ENCODE measurements around the gene TPM4.
"Not testable (repeated sequence)": the region's sequence is repeated elsewhere in the genome, so short reads cannot be mapped to it uniquely, and the experiment has no call there.

Gene TPM4

DNA sequence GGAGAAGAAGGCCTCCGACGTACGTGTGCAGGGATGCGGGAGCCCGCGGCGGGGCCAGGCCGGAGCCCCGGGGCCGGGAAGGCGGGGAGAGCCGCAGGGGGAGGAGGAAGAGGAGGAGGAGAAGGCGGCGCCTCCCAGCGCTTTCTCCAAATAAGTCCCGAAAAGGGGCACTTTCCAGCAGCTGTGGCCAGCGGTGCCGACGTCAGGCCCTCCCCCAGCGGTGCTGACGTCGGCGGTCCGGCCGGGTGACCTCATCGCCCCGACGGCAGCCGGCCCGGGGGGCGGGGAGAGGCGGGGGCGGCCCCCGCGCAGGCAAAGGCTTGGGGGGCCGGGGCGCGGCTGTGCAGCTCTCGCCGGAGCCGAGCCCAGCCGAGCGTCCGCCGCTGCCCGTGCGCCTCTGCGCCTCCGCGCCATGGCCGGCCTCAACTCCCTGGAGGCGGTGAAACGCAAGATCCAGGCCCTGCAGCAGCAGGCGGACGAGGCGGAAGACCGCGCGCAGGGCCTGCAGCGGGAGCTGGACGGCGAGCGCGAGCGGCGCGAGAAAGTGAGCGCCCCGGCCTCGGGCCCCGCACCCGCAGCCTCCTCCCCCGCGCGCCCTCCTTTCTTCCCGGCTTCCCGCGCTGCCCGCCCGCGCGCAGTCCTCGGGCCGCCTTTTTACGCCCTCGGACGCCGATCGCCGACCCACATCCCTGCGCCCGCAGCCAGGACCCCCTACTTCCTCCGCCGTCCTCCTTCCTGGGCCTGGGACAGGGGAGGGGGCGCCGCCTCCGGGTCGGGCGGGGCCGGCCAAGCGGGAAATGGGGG lies at the start of gene TPM4:
TPM4 (plus strand) TSS at position 342 of the 804 bp plus-strand sequence; CDS start at position 413, 71 bp downstream.
- DNase-seq = no peak

GRCh38 chr19:16026756-16027155 lies 49.5 kb upstream of the TPM4 start:
- DNase-seq = no peak

- no peak for DNase-seq
Measured at GRCh38 chr19:16027528-16027927, 48.8 kb upstream of the TPM4 start.

- DNase-seq = not testable (repeated sequence)
Measured at GRCh38 chr19:16030155-16030554, 46.1 kb upstream of the TPM4 start.

DNA sequence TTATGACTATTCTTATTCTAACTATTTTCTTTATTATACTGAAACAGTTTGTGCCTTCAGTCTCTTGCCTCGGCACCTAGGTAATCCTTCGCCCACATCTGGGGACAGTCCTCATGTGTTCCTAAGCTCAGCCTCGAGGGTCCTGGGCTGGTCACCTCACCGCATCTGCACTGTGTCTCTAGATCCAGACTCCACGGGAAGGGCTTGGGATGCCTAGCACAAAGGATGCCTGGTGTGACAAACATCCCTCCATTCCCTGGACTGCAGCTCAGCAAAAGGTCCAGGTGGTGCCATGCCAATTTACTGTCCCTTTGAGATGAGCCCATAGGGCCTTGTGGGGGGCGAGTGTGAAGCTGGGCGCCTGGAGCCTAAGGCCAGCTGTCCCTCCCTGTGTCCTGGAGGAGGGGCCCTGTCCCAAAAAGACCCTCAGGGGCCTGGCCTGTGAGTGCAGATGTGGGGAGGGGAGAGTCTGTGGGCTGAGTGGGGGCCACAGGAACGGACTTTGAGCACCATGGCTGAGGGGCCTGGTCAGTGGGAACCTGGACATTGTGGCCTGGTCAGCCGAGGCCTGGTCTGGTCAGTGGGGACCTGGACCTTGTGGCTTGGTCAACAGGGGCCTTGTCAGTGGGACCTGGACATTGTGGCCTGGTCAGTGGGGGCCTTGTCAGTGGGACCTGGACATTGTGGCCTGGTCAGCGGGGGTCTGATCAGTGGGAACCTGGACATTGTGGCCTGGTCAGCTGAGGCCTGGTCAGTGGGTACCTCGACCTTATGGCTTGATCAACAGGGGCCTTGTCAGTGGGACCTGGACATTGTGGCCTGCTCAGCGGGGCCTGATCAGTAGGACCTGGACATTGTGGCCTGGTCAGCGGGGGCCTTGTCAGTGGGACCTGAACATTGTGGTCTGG lies 45.1 kb upstream of the TPM4 start:
- DNase-seq = no peak

DNA sequence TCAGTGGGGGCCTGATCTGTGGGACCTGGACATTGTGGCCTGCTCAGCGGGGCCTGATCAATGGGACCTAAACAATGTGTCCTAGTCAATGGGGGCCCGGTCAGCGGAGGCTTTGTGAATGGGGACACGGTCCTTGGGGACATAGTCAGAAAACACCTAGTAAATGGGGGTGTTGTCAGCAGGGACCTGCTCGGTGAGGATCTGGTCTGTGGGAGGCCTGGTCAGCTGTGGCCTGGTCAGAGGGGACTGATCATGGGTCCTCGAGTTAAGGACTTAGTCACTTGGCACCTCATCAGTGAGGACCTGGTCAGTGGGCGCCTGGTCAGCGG lies 44.5 kb upstream of the TPM4 start:
- DNase-seq = no peak

GRCh38 chr19:16032509-16033135 lies 43.7 kb upstream of the TPM4 start:
- DNase-seq = no peak

- no peak for DNase-seq
Measured at GRCh38 chr19:16033136-16033530, 43.2 kb upstream of the TPM4 start.

- no peak for DNase-seq
Measured at GRCh38 chr19:16033721-16034120, 42.6 kb upstream of the TPM4 start.

DNA sequence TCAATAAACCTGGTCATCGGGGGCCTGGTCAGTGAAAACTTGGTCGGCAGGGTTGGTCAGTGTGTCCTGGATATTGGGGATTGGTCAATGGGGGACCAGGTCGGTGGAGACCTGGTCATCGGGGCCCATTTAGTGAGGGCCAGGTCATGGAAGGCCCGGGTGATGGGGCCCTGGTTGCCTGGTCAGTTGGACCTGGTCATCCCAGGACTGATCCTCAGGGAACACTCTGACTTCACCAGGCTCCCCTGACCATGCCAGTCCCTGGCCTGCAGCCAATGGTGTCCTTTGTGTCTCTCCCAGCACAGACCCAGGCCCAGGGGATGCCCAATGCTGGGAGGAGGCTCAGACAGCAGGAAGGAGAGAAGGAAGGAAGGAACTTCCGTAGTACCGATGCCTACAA lies 42.1 kb upstream of the TPM4 start:
- no peak for DNase-seq

GRCh38 chr19:16034958-16035560 lies 41.2 kb upstream of the TPM4 start:
- no peak for DNase-seq

DNA sequence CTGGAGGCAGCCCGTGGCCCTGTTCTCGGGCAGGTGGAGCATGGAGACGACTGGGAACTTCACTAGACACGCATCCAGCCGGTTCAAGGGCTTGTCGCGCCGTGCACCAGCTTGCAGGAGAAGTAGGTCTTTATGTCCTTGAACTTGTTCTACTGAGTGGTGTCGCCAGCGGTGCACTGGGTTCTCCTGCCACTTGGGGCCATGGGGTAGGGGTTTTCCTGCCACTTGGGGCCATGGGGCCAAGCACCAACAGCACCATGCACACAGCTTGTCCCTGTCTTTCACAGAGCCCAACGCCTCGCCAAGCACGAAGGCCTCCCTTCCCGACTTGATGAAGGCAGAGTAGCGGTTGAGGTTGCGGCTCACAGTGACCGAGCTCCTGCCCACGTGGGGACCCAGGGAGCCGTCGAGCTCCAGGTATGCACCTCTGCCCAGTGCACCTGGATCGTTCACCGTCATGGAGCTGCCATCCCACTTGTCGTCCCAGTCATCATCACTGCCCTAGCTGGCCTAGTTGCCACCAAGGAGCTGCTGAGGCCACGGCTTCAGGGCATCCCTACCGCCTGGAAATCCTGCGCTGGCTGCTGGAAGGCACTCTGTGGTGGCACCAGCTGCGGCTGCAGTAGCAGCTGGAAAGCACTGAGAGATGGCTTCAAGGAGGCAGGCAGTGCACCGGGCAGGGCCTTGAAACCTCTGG lies 40.5 kb upstream of the TPM4 start:
- no peak for DNase-seq

GRCh38 chr19:16036397-16036925 lies 39.8 kb upstream of the TPM4 start:
- DNase-seq = no peak

- no peak for DNase-seq
Measured at GRCh38 chr19:16036941-16037340, 39.4 kb upstream of the TPM4 start.

DNA sequence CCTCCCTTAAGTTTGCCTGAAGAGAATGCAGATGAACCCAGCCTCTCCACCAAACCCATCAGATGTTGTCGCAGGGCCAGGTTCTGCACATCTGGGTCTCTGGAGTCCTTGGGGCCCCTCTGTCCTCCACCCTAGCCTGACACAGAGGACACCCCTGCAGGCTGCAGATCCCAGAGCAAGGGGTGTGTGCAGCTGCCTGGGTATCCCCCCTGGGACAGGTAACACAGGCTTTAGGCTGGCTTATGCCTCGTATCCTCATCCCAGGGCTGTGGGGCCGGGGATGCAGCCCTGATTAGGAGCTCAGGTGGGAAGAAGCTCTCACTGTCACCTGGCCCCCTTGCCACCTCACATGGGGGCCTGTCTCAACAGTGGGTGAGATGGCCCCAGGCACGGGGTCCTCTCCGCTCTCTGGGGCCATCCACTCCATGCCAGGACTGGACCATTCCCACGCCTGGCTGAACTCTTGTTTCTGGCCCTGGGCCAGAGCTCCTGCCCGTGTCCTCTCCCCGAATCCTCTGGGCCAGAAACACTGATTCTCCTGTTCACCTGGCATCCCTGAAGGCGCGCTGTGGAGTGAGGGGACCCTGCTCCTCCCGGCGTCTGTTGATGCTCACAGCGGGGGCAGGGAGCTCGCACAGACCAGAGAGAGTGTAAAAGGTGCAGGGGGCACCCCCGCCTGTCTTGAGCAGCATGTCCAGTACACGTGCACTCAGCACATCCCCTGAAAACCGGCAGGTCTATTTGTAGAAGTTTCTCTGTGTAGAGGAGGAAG lies 38.7 kb upstream of the TPM4 start:
- DNase-seq = no peak

DNA sequence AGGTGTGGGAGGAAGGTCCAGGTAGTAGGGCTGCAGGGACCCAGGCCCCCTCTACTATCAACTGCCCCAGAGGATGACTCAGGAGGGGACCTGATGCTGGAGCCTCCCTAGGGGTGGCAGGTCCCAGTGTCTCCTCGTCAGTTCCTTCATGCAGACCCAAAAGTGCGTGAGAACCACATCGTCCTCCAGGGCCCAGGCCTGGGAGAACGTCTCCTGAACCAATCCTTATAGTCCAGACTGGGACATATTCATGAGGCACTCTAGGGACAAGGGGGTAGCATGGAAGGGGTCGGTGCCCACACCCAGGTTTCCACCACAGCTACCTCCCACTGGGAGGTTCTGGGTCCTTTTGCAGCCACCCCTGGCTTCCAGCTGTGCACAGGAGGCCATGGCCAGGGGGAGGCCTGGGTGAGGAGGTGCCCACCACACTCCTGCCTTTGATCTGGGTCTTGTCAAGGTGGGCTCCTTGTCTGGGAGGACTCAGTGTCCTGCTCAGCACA lies 38.0 kb upstream of the TPM4 start:
- no peak for DNase-seq

DNA sequence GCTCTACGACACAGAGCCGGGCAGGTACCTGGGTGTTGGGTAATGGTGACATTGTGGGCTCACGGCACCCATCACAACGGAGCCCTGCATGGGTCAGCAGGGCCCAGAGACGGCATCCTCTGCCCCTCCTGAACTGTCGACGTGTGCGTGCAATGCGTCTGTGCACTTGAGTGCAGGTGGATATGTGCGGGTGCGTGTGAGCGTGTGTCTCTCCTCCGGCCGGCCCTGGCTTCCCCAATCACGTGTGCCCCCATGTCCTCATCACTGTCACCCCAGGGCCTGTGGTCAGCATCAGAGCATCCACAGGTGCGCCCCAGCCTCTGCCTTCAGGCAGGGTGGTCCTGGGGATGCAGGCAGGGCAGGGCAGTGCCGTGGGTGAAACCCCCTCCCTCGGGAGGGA lies 37.2 kb upstream of the TPM4 start:
- no peak for DNase-seq

- DNase-seq = no peak
Measured at GRCh38 chr19:16039545-16039944, 36.8 kb upstream of the TPM4 start.

- no peak for DNase-seq
Measured at GRCh38 chr19:16040642-16041041, 35.7 kb upstream of the TPM4 start.

DNA sequence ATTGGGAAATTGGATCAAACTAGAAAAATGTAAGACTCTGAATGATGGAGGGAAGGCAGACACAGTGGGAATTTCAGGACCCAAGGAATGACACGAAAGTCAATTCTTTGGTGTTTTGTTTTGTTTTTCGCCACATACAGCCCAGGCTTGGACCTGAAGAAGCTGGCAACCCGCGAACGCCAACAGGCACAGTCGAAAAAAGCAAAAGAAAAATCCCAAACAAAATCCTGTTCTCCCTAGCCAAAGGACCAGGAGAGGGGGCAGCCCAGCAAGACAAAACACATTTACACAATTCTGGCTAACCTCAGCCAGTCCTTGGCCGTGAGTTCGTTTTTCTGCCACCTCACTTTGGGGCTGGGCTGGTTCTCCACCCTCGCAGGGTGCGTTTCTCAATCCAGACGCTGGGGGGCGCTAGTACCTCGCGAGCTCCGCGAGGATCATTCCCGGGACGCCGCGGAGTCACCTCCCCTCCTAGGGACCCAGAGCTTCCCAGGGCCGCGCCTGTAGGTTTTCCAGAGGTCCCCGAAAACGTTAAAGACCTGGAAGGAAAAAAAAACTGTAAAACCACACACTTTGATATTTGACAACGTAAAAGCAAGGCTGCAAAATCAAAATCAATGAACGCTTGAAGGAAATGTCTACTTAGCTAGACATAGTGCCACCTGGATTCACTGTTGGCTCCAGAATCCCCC lies 34.9 kb upstream of the TPM4 start:
- DNase-seq = no peak

DNA sequence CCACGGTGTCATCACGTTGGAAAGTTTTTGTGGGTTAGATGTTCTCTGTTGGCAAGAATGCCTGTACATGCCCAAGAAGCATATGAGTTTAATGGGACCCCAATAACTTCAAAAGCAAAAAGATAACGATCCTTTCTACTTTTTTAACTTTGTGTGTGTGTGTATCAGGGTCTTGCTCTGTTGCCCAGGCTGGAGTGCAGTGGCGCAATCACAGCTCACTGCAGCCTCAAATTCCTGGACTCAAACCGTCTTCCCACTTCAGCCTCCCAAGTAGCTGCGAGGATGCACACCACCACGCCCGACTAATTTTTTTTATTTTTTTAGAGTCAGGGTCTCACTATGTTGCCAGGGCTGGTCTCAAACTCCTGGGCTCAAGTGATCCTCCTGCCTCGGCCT lies 34.3 kb upstream of the TPM4 start:
- no peak for DNase-seq

All from NCI-H1417 treated with DMSO at 0.1 percent for 48 hours (cell line).